Prostate gland (tissue), 2 donors: Measurements from ENCODE around the gene C1QTNF5.

Experiments
- CTCF ChIP-seq, 4 experiments: fragments of 200-600 bp in 2 of 4; fragments of 450-650 bp in 2 of 4; sonication (generic) in 2 of 4; IDR thresholded peaks; 1 replicate in 3 of 4; 2 replicates in 1 of 4; pipeline ENCODE4 v1.5.1; 2016 to 2019; ENCODE audit warnings: antibody characterized with exemption in 4 of 4, mild to moderate bottlenecking in 2 of 4, moderate library complexity in 2 of 4
- POLR2A ChIP-seq: fragments of 450-650 bp; IDR thresholded peaks from one replicate; pipeline ENCODE4 v1.6.1; 2016; ENCODE audit warnings: antibody characterized with exemption, mild to moderate bottlenecking
- POLR2AphosphoS5 ChIP-seq: sonication (generic); formaldehyde crosslinking; IDR thresholded peaks from one replicate; pipeline ENCODE4 v1.6.1; 2017; ENCODE audit warnings: antibody characterized with exemption

- TF ChIP-seq CTCF (IDR thresholded peaks at IDR 0.05) (peak; percentile 70 to 79 (median 72)), POLR2A (no peak), POLR2AphosphoS5 (peak; percentile 38)
Measured at GRCh38 chr11:119338318-119338890, 2.3 kb downstream of the C1QTNF5 start.
